H1 (cell line): Measurements from ENCODE around the gene OR4D6. TPM values are rescaled to one million over a fixed set of nuclear protein-coding genes. Genes with fewer than 3 reads are reported as not detected.

ENCODE experiments used
- CTCF ChIA-PET: fragments of 300-600 bp; sonication (Branson Sonifier 250); formaldehyde crosslinking; loops from one replicate; lab custom pipeline; 2021; ENCODE audit not compliant: partially characterized antibody; lab: Charles Lee
- POLR2A ChIA-PET: fragments of 300-600 bp; sonication (Branson Sonifier 250); formaldehyde crosslinking; loops from one replicate; lab custom pipeline; 2021; ENCODE audit warnings: inconsistent platforms; ENCODE audit not compliant: partially characterized antibody; lab: Charles Lee
- DNase-seq, 2 experiments: peaks; one replicate each; pipeline versions ENCODE4 v3.0.0 to v3.0.0-alpha.2; 2010 to 2022; ENCODE audit warnings: low spot score in 2 of 2, low read depth in 1 of 2, mixed read lengths in 1 of 2
- FAIRE-seq: peaks from 2 replicates; lab custom pipeline; 2011; peaks lifted over from hg19 to GRCh38; lab: Jason Lieb, UNC
- H2AFZ ChIP-seq: 2 replicates; pipeline ENCODE4 v1.8.1; 2012; ENCODE audit warnings: low read length, inconsistent platforms
- H2AK5ac ChIP-seq: 2 replicates; pipeline ENCODE4 v1.6.1; 2013; ENCODE audit warnings: low read depth, low read length
- H2BK120ac ChIP-seq: replicated peaks from 2 replicates; pipeline ENCODE3; 2013; ENCODE audit warnings: low read depth, low read length, inconsistent platforms
- H2BK12ac ChIP-seq: 2 replicates; pipeline ENCODE4 v1.6.1; 2013; ENCODE audit warnings: low read depth, low read length
- H2BK15ac ChIP-seq: 2 replicates; pipeline ENCODE4 v1.6.1; 2013; ENCODE audit warnings: low read length
- H2BK20ac ChIP-seq: 2 replicates; pipeline ENCODE4 v1.6.1; 2013; ENCODE audit warnings: low read length
- H2BK5ac ChIP-seq: 2 replicates; pipeline ENCODE4 v1.6.1; 2013; ENCODE audit warnings: low read depth, low read length
- H3K14ac ChIP-seq: 2 replicates; pipeline ENCODE4 v1.6.1; 2013; ENCODE audit warnings: inconsistent platforms; ENCODE audit not compliant: insufficient read length
- H3K18ac ChIP-seq: 2 replicates; pipeline ENCODE4 v1.6.1; 2013; ENCODE audit warnings: low read length; ENCODE audit errors: extremely low read depth
- H3K23ac ChIP-seq: 2 replicates; pipeline ENCODE4 v1.6.1; 2013; ENCODE audit warnings: inconsistent platforms; ENCODE audit not compliant: insufficient read length
- H3K23me2 ChIP-seq: 2 replicates; pipeline ENCODE4 v1.6.1; 2013; ENCODE audit warnings: low read depth, low read length
- H3K27ac ChIP-seq: 2 replicates; pipeline ENCODE4 v1.6.1; 2011; ENCODE audit warnings: low read depth, low read length, inconsistent platforms
- H3K27me3 ChIP-seq, 4 experiments: replicated peaks in 1 of 4; 1 replicate in 1 of 4; 2 replicates in 3 of 4; pipeline versions ENCODE4 v1.6.1 to v1.8.1; 2011 to 2013; ENCODE audit warnings: low read length in 3 of 4, mild to moderate bottlenecking in 3 of 4, inconsistent platforms in 2 of 4, mixed read lengths in 2 of 4, moderate library complexity in 1 of 4; ENCODE audit not compliant: control insufficient read depth in 3 of 4, insufficient read depth in 3 of 4; ENCODE audit errors: extremely low read depth in 1 of 4
- H3K36me3 ChIP-seq, 4 experiments: 2 replicates each; pipeline versions ENCODE4 v1.6.1 to v1.8.1; 2011 to 2013; ENCODE audit warnings: mild to moderate bottlenecking in 4 of 4, low read length in 3 of 4, moderate library complexity in 2 of 4, control low read depth in 1 of 4, inconsistent platforms in 1 of 4; ENCODE audit not compliant: insufficient read depth in 4 of 4, control insufficient read depth in 2 of 4
- H3K4ac ChIP-seq: replicated peaks from 2 replicates; pipeline ENCODE3; 2013; ENCODE audit warnings: low read length, low read depth, mixed read lengths, inconsistent platforms; ENCODE audit not compliant: insufficient read length
- H3K4me1 ChIP-seq, 4 experiments: replicated peaks in 1 of 4; 1 replicate in 1 of 4; 2 replicates in 3 of 4; pipeline versions ENCODE4 v1.6.1 to v1.8.1; 2011 to 2013; ENCODE audit warnings: low read length in 3 of 4, inconsistent platforms in 2 of 4, mixed read lengths in 1 of 4; ENCODE audit not compliant: insufficient read depth in 4 of 4, control insufficient read depth in 3 of 4
- H3K4me2 ChIP-seq, 2 experiments: 2 replicates each; pipeline versions ENCODE4 v1.6.1 to v1.8.1; 2011 to 2013; ENCODE audit warnings: low read depth in 2 of 2, low read length in 2 of 2, control low read depth in 1 of 2, inconsistent platforms in 1 of 2, mild to moderate bottlenecking in 1 of 2; ENCODE audit not compliant: insufficient read depth in 1 of 2
- H3K4me3 ChIP-seq, 4 experiments: fragments of 200-600, 300-600 bp in 1 of 4; sonication (generic), shearing (Covaris generic), sonication (Bioruptor Twin) in 1 of 4; 2 replicates each; pipeline versions ENCODE4 v1.5.1 to v1.8.1; 2011 to 2016; ENCODE audit warnings: low read length in 4 of 4, low read depth in 3 of 4, control low read depth in 2 of 4, inconsistent platforms in 2 of 4, mild to moderate bottlenecking in 2 of 4, mixed read lengths in 1 of 4, moderate library complexity in 1 of 4; ENCODE audit not compliant: insufficient read depth in 2 of 4; ENCODE audit errors: extremely low read depth in 1 of 4
- H3K56ac ChIP-seq: replicated peaks from 2 replicates; pipeline ENCODE3; 2013; ENCODE audit warnings: low read depth, mild to moderate bottlenecking, mixed read lengths, low read length, inconsistent platforms; ENCODE audit not compliant: insufficient read length
- H3K79me1 ChIP-seq: 2 replicates; pipeline ENCODE4 v1.6.1; 2013; ENCODE audit warnings: low read depth, low read length, control low read depth
- H3K79me2 ChIP-seq, 2 experiments: 2 replicates each; pipeline versions ENCODE4 v1.6.1 to v1.8.1; 2012 to 2013; ENCODE audit warnings: low read length in 2 of 2, mild to moderate bottlenecking in 2 of 2, inconsistent platforms in 1 of 2; ENCODE audit not compliant: insufficient read depth in 2 of 2, control insufficient read depth in 1 of 2
- H3K9ac ChIP-seq, 4 experiments: replicated peaks in 1 of 4; 1 replicate in 1 of 4; 2 replicates in 3 of 4; pipeline versions ENCODE4 v1.6.1 to v1.8.1; 2011 to 2013; ENCODE audit warnings: low read depth in 3 of 4, low read length in 3 of 4, control low read depth in 2 of 4, mild to moderate bottlenecking in 2 of 4, moderate library complexity in 2 of 4, inconsistent platforms in 1 of 4; ENCODE audit errors: extremely low read depth in 1 of 4
- H3K9me3 ChIP-seq, 2 experiments: 2 replicates each; pipeline versions ENCODE4 v1.6.1 to v1.8.1; 2012 to 2013; ENCODE audit warnings: mild to moderate bottlenecking in 2 of 2, moderate library complexity in 2 of 2, control low read depth in 1 of 2, inconsistent platforms in 1 of 2, low read depth in 1 of 2, low read length in 1 of 2, mixed read lengths in 1 of 2; ENCODE audit not compliant: insufficient read depth in 2 of 2
- H4K20me1 ChIP-seq, 2 experiments: replicated peaks in 1 of 2; 2 replicates each; pipeline versions ENCODE3 to v1.8.1; 2011 to 2013; ENCODE audit warnings: inconsistent platforms in 2 of 2, low read length in 2 of 2, mild to moderate bottlenecking in 1 of 2; ENCODE audit not compliant: insufficient read depth in 2 of 2, control insufficient read depth in 1 of 2
- H4K5ac ChIP-seq: 2 replicates; pipeline ENCODE4 v1.6.1; 2013; ENCODE audit warnings: low read length, low read depth, mixed read lengths, inconsistent platforms; ENCODE audit not compliant: insufficient read length
- H4K8ac ChIP-seq: 2 replicates; pipeline ENCODE4 v1.8.0; 2013; ENCODE audit warnings: mild to moderate bottlenecking, moderate library complexity, low read length, inconsistent platforms; ENCODE audit not compliant: insufficient read depth; ENCODE audit errors: extremely low read depth
- H4K91ac ChIP-seq: replicated peaks from 2 replicates; pipeline ENCODE3; 2013; ENCODE audit warnings: low read length, mixed read lengths, inconsistent platforms; ENCODE audit not compliant: insufficient read length
- KDM1A ChIP-seq: fragments of 200-600, 300-600 bp; sonication (generic); IDR thresholded peaks from 2 replicates; pipeline ENCODE4 v1.7.1; 2016; ENCODE audit warnings: mild to moderate bottlenecking, low read length, borderline replicate concordance
- RNF2 ChIP-seq: fragments of 200-900, 300-1000 bp; sonication (generic); IDR thresholded peaks from 2 replicates; pipeline ENCODE4 v1.7.1; 2016; ENCODE audit warnings: borderline replicate concordance, low read depth, mild to moderate bottlenecking, antibody characterized with exemption, low read length; ENCODE audit not compliant: poor library complexity, severe bottlenecking; ENCODE audit errors: missing control alignments
- SAP30 ChIP-seq: fragments of 300-600 bp; sonication (generic); IDR thresholded peaks from 2 replicates; pipeline ENCODE4 v1.7.1; 2012; ENCODE audit warnings: low read length, moderate library complexity, mild to moderate bottlenecking, inconsistent platforms; ENCODE audit not compliant: insufficient read depth, insufficient replicate concordance
- SIN3A ChIP-seq, 2 experiments: IDR thresholded peaks in 1 of 2; conservative IDR thresholded peaks in 1 of 2; 2 replicates each; pipeline ENCODE4 v1.6.1; 2011 to 2012; ENCODE audit warnings: low read length in 2 of 2, improper control_type of control experiment in 1 of 2, low read depth in 1 of 2, mild to moderate bottlenecking in 1 of 2
- YY1 ChIP-seq: IDR thresholded peaks from 2 replicates; pipeline ENCODE4 v1.6.1; 2011; ENCODE audit warnings: low read depth, mild to moderate bottlenecking, low read length
- ZNF274 ChIP-seq: IDR thresholded peaks from 2 replicates; pipeline ENCODE4 v1.7.0; 2012; ENCODE audit warnings: low read length, borderline replicate concordance; ENCODE audit errors: extremely low read depth
- WGBS, 2 experiments: shearing (Covaris generic) in 1 of 2; methylation state at CpG; one replicate each; pipeline versions ENCODE4 v1.1.6 to v1.1.7; 2013 to 2015; ENCODE audit warnings: low lambda C conversion rate in 2 of 2, mixed read lengths in 2 of 2, inconsistent platforms in 1 of 2, low coverage in 1 of 2, missing lambda C conversion rate in 1 of 2; ENCODE audit not compliant: insufficient replicate concordance in 2 of 2, insufficient coverage in 1 of 2, insufficient read length in 1 of 2; ENCODE audit errors: extremely low coverage in 1 of 2, missing lambda C conversion rate in 1 of 2; 5-methylcytosine and 5-hydroxymethylcytosine counted together
- polyA plus RNA-seq, 7 experiments: library from polyadenylated mRNA; depleted of rRNA in 3 of 7; stranded (reverse) in 5 of 7; unstranded in 2 of 7; fragments of >200 nt in 5 of 7; fragments of 200-250 nt in 2 of 7; gene quantifications; 1 replicate in 5 of 7; 2 replicates in 1 of 7; 4 replicates in 1 of 7; pipeline versions ENCODE4 v1.2.1 to v1.2.3, GENCODE V29; 2011 to 2013; ENCODE audit warnings: missing spikeins in 2 of 7, mixed read lengths in 2 of 7
- total RNA-seq: library from RNA; stranded (reverse); fragmentation: NEBNext Ultra II Directional; extraction: Animal tissue kit (Norgen Biotek cat#: 25700); gene quantifications from 2 replicates; pipeline ENCODE4 v1.2.1, GENCODE V29; 2021
- TF ChIP-seq, protein P1 (sequence below): IDR thresholded peaks from 2 replicates; pipeline ENCODE4 v1.6.1; 2012; ENCODE audit warnings: inconsistent platforms

OR4D6 gene
- total and polyA plus RNA-seq, 2 of the 8 experiments (the other 6 are each of a cell fraction or from before 2014, with no cell fraction given) = not detected

DNA sequence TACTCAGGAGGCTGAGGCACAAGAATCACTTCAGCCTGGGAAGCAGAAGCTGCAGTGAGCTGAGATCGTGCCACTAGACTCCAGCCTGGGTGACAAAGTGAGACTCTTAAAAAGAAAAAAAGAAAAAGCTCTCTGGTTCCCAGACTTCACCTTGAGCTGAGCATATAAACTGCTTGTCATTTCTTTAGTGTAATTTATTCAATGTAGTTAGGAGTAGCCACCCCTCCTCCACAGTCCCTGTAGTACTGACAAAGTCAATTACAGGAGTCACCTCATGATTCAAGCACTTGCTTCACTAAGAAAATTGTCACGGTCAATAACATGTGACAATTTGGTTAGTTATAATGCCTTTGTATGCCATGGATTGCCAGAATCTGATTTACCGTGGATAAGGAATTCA lies 23.6 kb downstream of the OR4D6 start:
- Histone ChIP-seq H3K4ac (no peak overlapping the region), H3K79me1 (no peaks in the 10 kb centered on the region), H4K91ac (no peak overlapping the region), H3K18ac (no peak overlapping the region), H3K14ac (no peak overlapping the region), H3K9ac (no peak overlapping the region), H3K56ac (no peak overlapping the region), H4K5ac (no peak overlapping the region), H4K20me1 (no peaks in the 10 kb centered on the region), H3K4me1 (no peaks in the 10 kb centered on the region), H2BK20ac (no peak overlapping the region), H2BK5ac (no peak overlapping the region), H2BK12ac (no peak overlapping the region), H2BK15ac (no peak overlapping the region), H3K27me3 (no peaks in the 10 kb centered on the region), H2AK5ac (no peak overlapping the region), H3K36me3 (no peaks in the 10 kb centered on the region), H3K23me2 (no peaks in the 10 kb centered on the region), H3K27ac (no peak overlapping the region), H3K9me3 (no peaks in the 10 kb centered on the region), H3K79me2 (no peaks in the 10 kb centered on the region), H2AFZ (no peak overlapping the region), H3K23ac (no peak overlapping the region), H3K4me3 (no peak overlapping the region), H3K4me2 (no peak overlapping the region), H2BK120ac (no peak overlapping the region), H4K8ac (no peak overlapping the region)
- TF ChIP-seq YY1 = no peak
- no peak for TF ChIP-seq SIN3A (conservative IDR thresholded peaks at IDR 0.05 in 1 of 2, IDR thresholded peaks at IDR 0.05 in 1 of 2; ENCODE audit: low read depth in 1 of 2, low read length in 2 of 2)
- no peak for TF ChIP-seq SAP30
- TF ChIP-seq KDM1A = no peak
- TF ChIP-seq RNF2 = no peak
- TF ChIP-seq, protein P1, sequence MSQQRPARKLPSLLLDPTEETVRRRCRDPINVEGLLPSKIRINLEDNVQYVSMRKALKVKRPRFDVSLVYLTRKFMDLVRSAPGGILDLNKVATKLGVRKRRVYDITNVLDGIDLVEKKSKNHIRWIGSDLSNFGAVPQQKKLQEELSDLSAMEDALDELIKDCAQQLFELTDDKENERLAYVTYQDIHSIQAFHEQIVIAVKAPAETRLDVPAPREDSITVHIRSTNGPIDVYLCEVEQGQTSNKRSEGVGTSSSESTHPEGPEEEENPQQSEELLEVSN = no peak
- TF ChIP-seq ZNF274 = no peak
- POLR2A ChIA-PET = no interaction called here
- 93% methylated on average over 3 of the region's 3 CpGs; no CpG with 5 or more reads in 1 of the 2 experiments for WGBS, 2 experiments
- CTCF ChIA-PET = no interaction called here
- FAIRE-seq = no peak
- DNase-seq = no peak
